Endothelial cell of umbilical vein (primary cell): Measurements from ENCODE around the gene SLC38A9. TPM values are rescaled to one million over a fixed set of nuclear protein-coding genes. Genes with fewer than 3 reads are reported as not detected.
A peak's percentile ranks its signal among the peaks of the same experiment; 100 is the strongest.

Source experiments
- BruUV-seq: library from RNA; stranded (reverse); fragments of 400-500 nt; replicated peaks from 2 replicates; lab custom pipeline; 2021; lab: Mats Ljungman, UMichigan
- CTCF ChIA-PET: fragments of 300-600, 350-600 bp; sonication (Branson Sonifier 250); formaldehyde crosslinking; loops from one replicate; lab custom pipeline; 2021; ENCODE audit warnings: antibody characterized with exemption, inconsistent platforms; lab: Charles Lee
- POLR2A ChIA-PET: fragments of 300-600, 350-600 bp; sonication (Branson Sonifier 250); formaldehyde crosslinking; loops from one replicate; lab custom pipeline; 2021; ENCODE audit warnings: antibody characterized with exemption, inconsistent platforms; lab: Charles Lee
- DNase-seq: peaks from one replicate; pipeline ENCODE4 v3.0.0-alpha.2; 2011; ENCODE audit warnings: low read depth, low spot score
- FAIRE-seq: peaks from 2 replicates; lab custom pipeline; 2011; peaks lifted over from hg19 to GRCh38; lab: Jason Lieb, UNC
- H2AFZ ChIP-seq: 2 replicates; pipeline ENCODE4 v1.6.0; 2012; ENCODE audit warnings: low read depth, low read length, control low read depth, inconsistent platforms
- H3K27ac ChIP-seq: 2 replicates; pipeline ENCODE4 v1.5.1; 2011; ENCODE audit warnings: low read depth, mild to moderate bottlenecking, control low read depth, low read length, moderate library complexity; ENCODE audit not compliant: insufficient read depth
- H3K27me3 ChIP-seq, 2 experiments: 2 replicates each; pipeline versions ENCODE4 v1.6.0 to v1.6.1; 2011; ENCODE audit warnings: low read length in 2 of 2, mixed read lengths in 1 of 2; ENCODE audit not compliant: control insufficient read depth in 2 of 2, insufficient read depth in 2 of 2
- H3K36me3 ChIP-seq, 2 experiments: 2 replicates in 1 of 2; 3 replicates in 1 of 2; pipeline ENCODE4 v1.5.1; 2011; ENCODE audit warnings: low read length in 2 of 2, mild to moderate bottlenecking in 1 of 2, moderate library complexity in 1 of 2; ENCODE audit not compliant: control insufficient read depth in 2 of 2, insufficient read depth in 2 of 2; ENCODE audit errors: extremely low read depth in 1 of 2
- H3K4me1 ChIP-seq: 3 replicates; pipeline ENCODE4 v1.5.1; 2011; ENCODE audit warnings: mild to moderate bottlenecking, low read length; ENCODE audit not compliant: control insufficient read depth, insufficient read depth; ENCODE audit errors: extremely low read depth
- H3K4me2 ChIP-seq: 2 replicates; pipeline ENCODE4 v1.6.1; 2011; ENCODE audit warnings: low read length, control low read depth, mixed read lengths; ENCODE audit not compliant: insufficient read depth
- H3K4me3 ChIP-seq, 3 experiments: fragments of 200-600 bp in 1 of 3; sonication (generic), shearing (Covaris generic) in 1 of 3; replicated peaks in 1 of 3; 2 replicates each; pipeline ENCODE4 v1.5.1; 2011 to 2016; ENCODE audit warnings: control low read depth in 3 of 3, low read length in 3 of 3, mild to moderate bottlenecking in 2 of 3, inconsistent platforms in 1 of 3, low read depth in 1 of 3, moderate library complexity in 1 of 3; ENCODE audit not compliant: insufficient read depth in 1 of 3
- H3K79me2 ChIP-seq: 2 replicates; pipeline ENCODE4 v1.6.0; 2012; ENCODE audit warnings: low read length, inconsistent platforms; ENCODE audit not compliant: control insufficient read depth, insufficient read depth
- H3K9ac ChIP-seq: replicated peaks from 2 replicates; pipeline ENCODE3; 2011; ENCODE audit warnings: low read length, control low read depth; ENCODE audit not compliant: insufficient read depth; ENCODE audit errors: extremely low read depth
- H3K9me1 ChIP-seq: replicated peaks from 3 replicates; pipeline ENCODE4 v1.6.0; 2011; ENCODE audit warnings: mild to moderate bottlenecking, low read length; ENCODE audit not compliant: control insufficient read depth, insufficient read depth; ENCODE audit errors: extremely low read depth
- H3K9me3 ChIP-seq: replicated peaks from 2 replicates; pipeline ENCODE4 v1.5.1; 2012; ENCODE audit warnings: low read length, inconsistent platforms; ENCODE audit not compliant: control insufficient read depth, insufficient read depth
- H4K20me1 ChIP-seq: replicated peaks from 2 replicates; pipeline ENCODE3; 2011; ENCODE audit warnings: mild to moderate bottlenecking, low read length; ENCODE audit not compliant: control insufficient read depth, insufficient read depth; ENCODE audit errors: extremely low read depth
- EZH2 ChIP-seq: IDR thresholded peaks from 2 replicates; pipeline ENCODE4 v1.6.1; 2012; ENCODE audit warnings: borderline replicate concordance, low read depth, mild to moderate bottlenecking, moderate library complexity, low read length, inconsistent platforms; ENCODE audit not compliant: severe bottlenecking
- FOS ChIP-seq: IDR thresholded peaks from 2 replicates; pipeline ENCODE4 v1.6.1; 2011; ENCODE audit warnings: mild to moderate bottlenecking, low read length, moderate library complexity, borderline replicate concordance; ENCODE audit not compliant: insufficient read depth
- GATA2 ChIP-seq: IDR thresholded peaks from 2 replicates; pipeline ENCODE4 v1.7.0; 2011; ENCODE audit warnings: low read depth, mild to moderate bottlenecking, moderate library complexity, mixed read lengths, low read length; ENCODE audit not compliant: insufficient read length, insufficient read depth
- JUN ChIP-seq: IDR thresholded peaks from 2 replicates; pipeline ENCODE4 v1.6.1; 2011; ENCODE audit warnings: borderline replicate concordance, low read depth; ENCODE audit not compliant: insufficient read length, insufficient read depth
- MYC ChIP-seq: IDR thresholded peaks from one replicate; pipeline ENCODE4 v1.6.1; 2011; ENCODE audit warnings: mild to moderate bottlenecking, low read depth, low read length
- POLR2A ChIP-seq: IDR thresholded peaks from 2 replicates; pipeline ENCODE4 v1.6.1; 2012; ENCODE audit warnings: low read depth, mild to moderate bottlenecking, control low read depth, low read length
- POLR2AphosphoS5 ChIP-seq: IDR thresholded peaks from 2 replicates; pipeline ENCODE4 v1.6.1; 2012; ENCODE audit warnings: low read depth, mild to moderate bottlenecking, control low read depth, low read length, moderate library complexity; ENCODE audit not compliant: insufficient read depth
- dilution Hi-C: fragments of 300-500 bp; cut with MboI; formaldehyde crosslinking; loops from one replicate; pipeline ENCODE4 v1.15.0; 2019; ENCODE audit warnings: low sequenced_read_pairs; ENCODE audit not compliant: extremely low pct_ligation_motif_present
- intact Hi-C: fragments of 100-400 bp; cut with micrococcal nuclease; formaldehyde crosslinking; loops from one replicate; pipeline ENCODE4 v1.10.0; 2022
- polyA plus RNA-seq, 4 experiments: library from polyadenylated mRNA; depleted of rRNA in 3 of 4; stranded (reverse) in 3 of 4; unstranded in 1 of 4; fragments of >200 nt; gene quantifications; 2 replicates each; pipeline versions ENCODE4 v1.2.1 to v1.2.3, GENCODE V29; 2011 to 2012; ENCODE audit warnings: missing spikeins in 1 of 4
- total RNA-seq: library from RNA; stranded (reverse); gene quantifications from 2 replicates; pipeline ENCODE4 v1.2.3, GENCODE V29; 2021
- TF ChIP-seq, protein P1 (sequence below): IDR thresholded peaks from 2 replicates; pipeline ENCODE4 v1.6.1; 2011; ENCODE audit not compliant: insufficient read depth, insufficient read length
- TF ChIP-seq, protein P2 (sequence below), 2 donors: IDR thresholded peaks; 1 replicate in 1 of 2; 2 replicates in 1 of 2; pipeline ENCODE4 v1.5.1; 2011; ENCODE audit warnings: low read length in 2 of 2, mild to moderate bottlenecking in 2 of 2, moderate library complexity in 2 of 2, control low read depth in 1 of 2, inconsistent platforms in 1 of 2, low read depth in 1 of 2; ENCODE audit not compliant: insufficient read depth in 1 of 2; ENCODE audit errors: extremely low read depth in 1 of 2

SLC38A9 gene
- total and polyA plus RNA-seq, 2 donors (not counting 3 experiments of a cell fraction or from before 2014, with no cell fraction given) = 14.1 to 24.9 TPM

DNA sequence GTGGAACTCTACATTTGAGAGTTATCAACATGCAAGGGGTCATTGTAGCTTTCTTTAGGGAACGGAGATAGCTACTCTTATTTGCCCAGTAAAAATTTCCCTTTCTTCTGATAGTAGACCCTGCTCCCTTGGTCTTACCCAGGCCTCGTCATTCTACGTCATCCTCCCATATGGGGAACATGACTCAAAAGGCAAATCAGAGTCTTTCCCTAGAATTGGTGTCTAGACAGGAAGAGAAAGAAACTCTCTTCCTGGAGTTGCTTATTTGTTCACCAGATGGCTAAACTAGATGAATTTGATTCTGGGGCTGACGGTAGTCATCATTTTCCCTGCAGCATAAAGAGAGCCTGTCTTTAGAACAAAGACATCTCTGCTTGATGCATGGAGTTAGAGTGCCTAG, 12.2 kb upstream of the SLC38A9 start:
- no peaks in the 10 kb centered on the region for H3K27me3 ChIP-seq
- peak overlapping the region; percentile 12 for H3K27ac ChIP-seq
- H3K9me1 ChIP-seq = no peaks in the 10 kb centered on the region
- FAIRE-seq (peak; percentile 66), DNase-seq (peak; percentile 60)
- ChIA-PET POLR2A (no interaction called here), CTCF (no interaction called here)
- intact Hi-C loops = loop anchor here (1.0 kb wide), 2 partner anchors 12 to 145 kb away; partner anchors contain the start of gene SLC38A9
- H3K4me1 ChIP-seq = no peaks in the 10 kb centered on the region
- dilution Hi-C loops = no loop called here
- BruUV-seq = no TSS peak
- no peaks in the 10 kb centered on the region for H3K9me3 ChIP-seq
- no peak overlapping the region for H3K4me2 ChIP-seq
- no peak overlapping the region for H3K4me3 ChIP-seq
- no peaks in the 10 kb centered on the region for H3K79me2 ChIP-seq
- peak overlapping the region; percentile 59 for H2AFZ ChIP-seq
- H4K20me1 ChIP-seq = no peaks in the 10 kb centered on the region
- no peak for TF ChIP-seq MYC
- peak; percentile 25 for TF ChIP-seq FOS
- peak; percentile 19 for TF ChIP-seq GATA2
- TF ChIP-seq JUN = peak; percentile 35
- H3K36me3 ChIP-seq = no peaks in the 10 kb centered on the region
- no peak overlapping the region for H3K9ac ChIP-seq

DNA sequence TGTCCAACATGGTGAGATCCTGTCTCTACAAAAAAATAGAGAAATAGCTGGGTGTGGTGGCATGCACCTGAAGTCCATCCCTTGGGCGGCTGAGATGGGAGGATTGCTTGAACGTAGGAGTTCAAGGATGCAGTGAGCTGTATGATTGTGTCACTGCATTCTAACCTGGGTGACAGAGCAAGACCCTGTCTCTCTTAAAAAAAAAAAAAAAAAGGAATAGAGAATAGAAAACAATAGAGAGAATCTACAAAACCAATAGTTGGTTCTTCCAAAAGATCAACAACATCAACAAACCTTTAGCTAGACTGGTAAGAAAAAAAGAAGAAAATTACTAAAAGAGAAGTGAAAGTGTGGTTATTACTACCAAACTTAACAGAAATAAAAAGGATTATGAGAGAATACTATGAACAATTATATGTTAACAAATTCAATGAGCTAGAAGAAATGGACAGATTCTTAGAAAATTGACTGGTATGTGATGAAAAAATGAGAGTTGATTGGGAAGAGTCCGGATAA, 8.1 kb upstream of the SLC38A9 start:
- H3K27me3 ChIP-seq = no peaks in the 10 kb centered on the region
- no peak overlapping the region for H3K27ac ChIP-seq
- TF ChIP-seq, protein P1, sequence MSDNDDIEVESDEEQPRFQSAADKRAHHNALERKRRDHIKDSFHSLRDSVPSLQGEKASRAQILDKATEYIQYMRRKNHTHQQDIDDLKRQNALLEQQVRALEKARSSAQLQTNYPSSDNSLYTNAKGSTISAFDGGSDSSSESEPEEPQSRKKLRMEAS = no peak
- TF ChIP-seq MYC (no peak), EZH2 (no peak), JUN (no peak), FOS (no peak), GATA2 (no peak), POLR2AphosphoS5 (no peak), POLR2A (no peak)
- TF ChIP-seq, protein P2, sequence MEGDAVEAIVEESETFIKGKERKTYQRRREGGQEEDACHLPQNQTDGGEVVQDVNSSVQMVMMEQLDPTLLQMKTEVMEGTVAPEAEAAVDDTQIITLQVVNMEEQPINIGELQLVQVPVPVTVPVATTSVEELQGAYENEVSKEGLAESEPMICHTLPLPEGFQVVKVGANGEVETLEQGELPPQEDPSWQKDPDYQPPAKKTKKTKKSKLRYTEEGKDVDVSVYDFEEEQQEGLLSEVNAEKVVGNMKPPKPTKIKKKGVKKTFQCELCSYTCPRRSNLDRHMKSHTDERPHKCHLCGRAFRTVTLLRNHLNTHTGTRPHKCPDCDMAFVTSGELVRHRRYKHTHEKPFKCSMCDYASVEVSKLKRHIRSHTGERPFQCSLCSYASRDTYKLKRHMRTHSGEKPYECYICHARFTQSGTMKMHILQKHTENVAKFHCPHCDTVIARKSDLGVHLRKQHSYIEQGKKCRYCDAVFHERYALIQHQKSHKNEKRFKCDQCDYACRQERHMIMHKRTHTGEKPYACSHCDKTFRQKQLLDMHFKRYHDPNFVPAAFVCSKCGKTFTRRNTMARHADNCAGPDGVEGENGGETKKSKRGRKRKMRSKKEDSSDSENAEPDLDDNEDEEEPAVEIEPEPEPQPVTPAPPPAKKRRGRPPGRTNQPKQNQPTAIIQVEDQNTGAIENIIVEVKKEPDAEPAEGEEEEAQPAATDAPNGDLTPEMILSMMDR (IDR thresholded peaks at IDR 0.05; ENCODE audit: extremely low read depth in 1 of 2, insufficient read depth in 1 of 2, low read depth in 1 of 2, low read length in 2 of 2) = no peak
- intact Hi-C loops = no loop called here
- CTCF ChIA-PET = interaction anchor here (0.8 to 1.5 kb wide), 3 partner anchors 10 to 216 kb away, joined by 3 to 8 read pairs (median 4); no protein-coding TSS in a partner anchor
- POLR2A ChIA-PET = no interaction called here
- no peak overlapping the region for H3K4me3 ChIP-seq
- no peaks in the 10 kb centered on the region for H4K20me1 ChIP-seq
- H3K4me2 ChIP-seq = no peak overlapping the region
- DNase-seq (no peak), FAIRE-seq (no peak)
- no peaks in the 10 kb centered on the region for H3K9me3 ChIP-seq
- no peaks in the 10 kb centered on the region for H3K36me3 ChIP-seq
- no TSS peak for BruUV-seq
- H3K79me2 ChIP-seq = no peaks in the 10 kb centered on the region
- no peak overlapping the region for H2AFZ ChIP-seq
- H3K9ac ChIP-seq = no peak overlapping the region
- H3K4me1 ChIP-seq = no peaks in the 10 kb centered on the region
- no peaks in the 10 kb centered on the region for H3K9me1 ChIP-seq
- dilution Hi-C loops = no loop called here
